SIG-M5 treated with dmso at 0.1 percent for 504 hours (cell line): Measurements from ENCODE around the gene NOXO1.

Experiments
- DNase-seq: peaks from one replicate; lab custom pipeline; 2025; ENCODE audit not compliant: unreplicated experiment; lab: John Stamatoyannopoulos, UW

The NOXO1 gene

GRCh38 chr16:1981398-1981836 lies at the start of gene NOXO1:
NOXO1 (minus strand) TSS chr16:1981469; CDS start chr16:1981179, 290 bp downstream.
- DNase-seq = no peak

- DNase-seq = no peak
Measured at GRCh38 chr16:2030036-2030435, 48.8 kb upstream of the NOXO1 start.

- no peak for DNase-seq
Measured at GRCh38 chr16:2029350-2029749, 48.1 kb upstream of the NOXO1 start.

- DNase-seq = no peak
Measured at GRCh38 chr16:2028620-2029220, 47.5 kb upstream of the NOXO1 start.

- DNase-seq = no peak
Measured at GRCh38 chr16:2028146-2028545, 46.9 kb upstream of the NOXO1 start.

GRCh38 chr16:2027024-2028010 lies 46.0 kb upstream of the NOXO1 start:
- DNase-seq = no peak

GRCh38 chr16:2026461-2027023 lies 45.3 kb upstream of the NOXO1 start, which contains the start of gene NHERF2:
NHERF2 (plus strand) TSS chr16:2026902; CDS start chr16:2027006, 104 bp downstream.
- DNase-seq = peak; percentile 9

- no peak for DNase-seq
Measured at GRCh38 chr16:2025878-2026460, 44.7 kb upstream of the NOXO1 start.

GRCh38 chr16:2025251-2025650 lies 44.0 kb upstream of the NOXO1 start:
- DNase-seq = no peak

- DNase-seq = no peak
Measured at GRCh38 chr16:2024032-2024420, 42.8 kb upstream of the NOXO1 start.

GRCh38 chr16:2023092-2024031 lies 42.1 kb upstream of the NOXO1 start:
- DNase-seq = peak; percentile 72

- no peak for DNase-seq
Measured at GRCh38 chr16:2022723-2023091, 41.4 kb upstream of the NOXO1 start.

GRCh38 chr16:2019921-2020831 lies 38.9 kb upstream of the NOXO1 start:
- no peak for DNase-seq

- peak; percentile 21 for DNase-seq
Measured at GRCh38 chr16:2019518-2019920, 38.2 kb upstream of the NOXO1 start, which contains the start of gene NPW. NPW (plus strand) TSS chr16:2019785.

- peak; percentile 49 for DNase-seq
Measured at GRCh38 chr16:2016407-2016922, 35.2 kb upstream of the NOXO1 start.

GRCh38 chr16:2015947-2016208 lies 34.6 kb upstream of the NOXO1 start:
- DNase-seq = no peak

GRCh38 chr16:2015117-2015946 lies 34.1 kb upstream of the NOXO1 start:
- peak; percentile 93 for DNase-seq

- no peak for DNase-seq
Measured at GRCh38 chr16:2013527-2013926, 32.3 kb upstream of the NOXO1 start.
